Stimulated activated CD8-positive, alpha-beta memory T cell treated with anti-CD3 and anti-CD28 coated beads, Interleukin-4, amount 100 ng/mL, for 48 hours (primary cell): ENCODE measurements around the gene GPR25.

Experiments used
- DNase-seq: peaks from one replicate; pipeline ENCODE4 v3.0.0-alpha.2; 2020

Gene GPR25

GRCh38 chr1:200872446-200873115 lies at the start of gene GPR25:
Gene GPR25, plus strand, starts transcription at chr1:200872981. Its CDS starts 57 bp downstream, at chr1:200873038.
- DNase-seq: no peak

- no peak for DNase-seq
These were observed 41.7 kb upstream of the GPR25 start for GRCh38 chr1:200831091-200831490.

- DNase-seq: no peak
These were observed 38.4 kb upstream of the GPR25 start for GRCh38 chr1:200834383-200834782.

GRCh38 chr1:200836213-200836612 lies 36.6 kb upstream of the GPR25 start:
- DNase-seq: no peak

- DNase-seq: no peak
These were observed 34.7 kb upstream of the GPR25 start for GRCh38 chr1:200837931-200838571.

- no peak for DNase-seq
These were observed 33.9 kb upstream of the GPR25 start for GRCh38 chr1:200838676-200839445.

GRCh38 chr1:200845360-200845759 lies 27.4 kb upstream of the GPR25 start:
- no peak for DNase-seq

- no peak for DNase-seq
These were observed 26.4 kb upstream of the GPR25 start for GRCh38 chr1:200846398-200846797.

- DNase-seq: no peak
These were observed 23.4 kb upstream of the GPR25 start for GRCh38 chr1:200849430-200849829.

GRCh38 chr1:200850554-200850953 lies 22.2 kb upstream of the GPR25 start:
- DNase-seq: no peak

GRCh38 chr1:200856716-200857357 lies 15.9 kb upstream of the GPR25 start:
- no peak for DNase-seq

GRCh38 chr1:200857804-200858203 lies 15.0 kb upstream of the GPR25 start:
- DNase-seq: no peak

GRCh38 chr1:200861937-200862647 lies 10.7 kb upstream of the GPR25 start:
- no peak for DNase-seq

- no peak for DNase-seq
These were observed 9.9 kb upstream of the GPR25 start for GRCh38 chr1:200862713-200863415.

GRCh38 chr1:200866116-200866515 lies 6.7 kb upstream of the GPR25 start:
- DNase-seq: no peak

GRCh38 chr1:200866521-200866920 lies 6.3 kb upstream of the GPR25 start:
- DNase-seq: peak; percentile 73

GRCh38 chr1:200867018-200867811 lies 5.6 kb upstream of the GPR25 start:
- no peak for DNase-seq

GRCh38 chr1:200869376-200869752 lies 3.4 kb upstream of the GPR25 start:
- no peak for DNase-seq

GRCh38 chr1:200869753-200870391 lies 2.9 kb upstream of the GPR25 start:
- DNase-seq: peak; percentile 55

GRCh38 chr1:200873116-200873670 lies 412 bp downstream of the GPR25 start:
- DNase-seq: no peak
